ENCODE results near the gene RAF1.

Gene RAF1

DNA sequence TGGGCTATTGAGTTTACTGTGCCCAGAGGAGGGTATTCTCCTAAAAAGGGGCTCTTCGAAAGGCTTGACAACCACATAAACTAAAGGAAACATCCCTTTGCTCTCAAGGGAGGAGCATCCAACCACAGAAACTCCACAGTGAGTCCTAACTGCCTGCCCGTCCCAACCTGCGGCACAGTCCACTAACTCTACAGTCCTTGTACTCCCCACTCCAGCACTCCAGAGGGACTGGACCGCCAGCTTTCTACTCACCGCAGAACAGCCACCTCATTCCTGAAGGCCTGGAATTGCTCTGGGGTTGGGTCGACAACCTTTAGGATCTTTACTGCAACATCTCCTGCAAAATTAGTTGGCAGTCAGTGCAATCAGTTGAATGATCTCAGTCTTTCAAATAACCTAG is 72.5 kb downstream of the RAF1 start:
- no peak for DNase-seq (ENCODE audit: low read depth)

DNA sequence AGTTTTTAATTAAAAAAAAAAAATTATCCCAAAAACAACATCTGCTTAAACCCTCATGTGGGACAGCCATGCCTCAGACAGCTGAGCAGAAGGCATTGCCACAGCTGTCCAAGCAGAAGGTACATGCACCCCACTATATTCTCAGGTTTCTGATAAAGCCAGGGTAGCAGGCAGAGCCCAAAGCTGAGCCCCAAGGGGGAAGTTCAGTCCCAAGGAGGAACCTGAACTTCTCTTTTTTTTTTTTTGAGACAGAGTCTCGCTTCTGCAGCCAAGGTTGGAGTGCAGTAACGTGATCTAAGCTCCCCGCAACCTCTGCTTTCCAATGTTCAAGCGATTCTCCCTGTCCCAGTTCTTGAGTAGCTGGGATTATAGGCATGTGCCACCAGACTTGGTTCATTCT is 73.8 kb downstream of the RAF1 start:
- DNase-seq (ENCODE audit: low read depth): no peak

DNA sequence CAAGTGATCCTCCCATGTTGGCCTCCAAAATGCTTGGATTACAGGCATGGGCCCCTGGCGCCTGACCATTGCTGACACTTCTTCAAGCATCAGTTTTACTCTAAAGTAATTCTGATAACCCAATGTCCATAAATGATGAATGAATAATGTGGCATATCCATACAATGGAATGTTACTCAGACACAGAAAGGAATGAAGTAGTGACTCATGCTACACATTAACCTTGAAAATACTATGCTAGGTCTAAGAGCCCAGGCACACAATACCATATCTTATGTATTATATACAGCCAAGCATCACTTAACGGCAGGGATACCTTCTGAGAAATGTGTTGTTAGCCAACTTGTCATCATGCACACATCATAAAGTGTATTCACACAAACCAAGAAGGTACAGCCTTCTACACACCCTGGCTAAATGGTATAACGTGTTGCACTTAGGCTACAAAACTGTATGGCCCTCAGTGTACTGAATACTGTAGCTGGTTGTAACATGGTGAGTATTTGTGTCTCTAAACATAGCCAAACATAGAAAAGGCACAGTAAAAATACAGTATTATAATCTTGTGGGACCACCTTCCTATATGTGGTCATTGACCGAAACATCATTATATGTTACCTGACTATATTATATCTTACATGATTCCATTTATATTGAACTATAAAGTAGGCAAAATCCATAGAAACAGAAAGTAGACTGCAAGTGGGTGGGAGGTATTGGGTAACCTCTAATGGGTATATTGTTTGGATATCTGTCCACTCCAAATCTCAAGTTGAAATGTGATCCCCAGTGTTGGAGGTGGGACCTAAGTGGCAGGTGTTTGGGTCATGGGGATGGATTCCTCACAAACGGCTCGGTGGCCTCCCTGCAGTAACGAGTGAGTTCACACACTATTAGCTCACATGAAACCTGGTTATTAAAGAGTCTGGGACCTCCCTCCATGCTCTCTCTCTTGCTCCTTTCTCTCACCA is 75.6 kb downstream of the RAF1 start:
- no peak for DNase-seq (ENCODE audit: low read depth)

DNA sequence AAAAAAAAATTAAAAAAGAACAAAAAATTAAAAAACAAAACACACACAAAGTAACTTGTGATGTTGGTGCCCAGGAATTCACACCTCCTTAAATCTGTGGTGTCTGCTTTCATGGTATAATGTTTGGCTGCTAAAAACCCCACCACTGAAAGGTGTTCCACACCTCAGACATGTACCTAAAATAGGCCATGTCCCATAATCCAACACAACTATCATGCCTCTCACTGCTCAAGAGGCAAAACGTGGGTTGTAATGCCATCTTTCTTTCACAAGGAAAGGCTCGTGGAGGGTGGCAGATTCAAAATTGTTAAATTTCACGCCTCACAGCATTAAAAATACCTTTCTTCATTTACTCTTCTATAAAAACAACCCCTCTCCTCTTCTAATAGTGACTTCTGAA is 77.5 kb downstream of the RAF1 start:
- DNase-seq (ENCODE audit: low read depth): no peak

DNA sequence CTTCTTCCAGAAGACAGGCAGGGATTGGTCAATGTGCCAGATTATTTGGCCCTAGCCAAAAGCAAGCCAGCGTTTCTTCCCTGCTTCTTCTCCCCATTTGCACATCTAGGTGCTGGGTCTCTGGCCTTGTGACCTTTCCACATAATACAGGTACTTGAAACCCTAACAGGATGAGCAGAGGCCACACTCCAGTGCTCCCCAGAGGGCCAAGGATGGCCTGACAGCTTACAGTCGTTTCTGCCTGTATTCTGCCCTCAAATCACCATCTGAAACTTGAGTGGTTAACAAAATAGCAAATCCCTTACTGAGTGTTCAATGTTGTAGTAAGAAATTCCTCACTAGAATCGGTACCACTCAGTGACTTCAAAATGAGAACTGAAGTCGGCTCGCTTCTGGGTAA is 77.9 kb downstream of the RAF1 start:
- DNase-seq (ENCODE audit: low read depth): no peak

DNA sequence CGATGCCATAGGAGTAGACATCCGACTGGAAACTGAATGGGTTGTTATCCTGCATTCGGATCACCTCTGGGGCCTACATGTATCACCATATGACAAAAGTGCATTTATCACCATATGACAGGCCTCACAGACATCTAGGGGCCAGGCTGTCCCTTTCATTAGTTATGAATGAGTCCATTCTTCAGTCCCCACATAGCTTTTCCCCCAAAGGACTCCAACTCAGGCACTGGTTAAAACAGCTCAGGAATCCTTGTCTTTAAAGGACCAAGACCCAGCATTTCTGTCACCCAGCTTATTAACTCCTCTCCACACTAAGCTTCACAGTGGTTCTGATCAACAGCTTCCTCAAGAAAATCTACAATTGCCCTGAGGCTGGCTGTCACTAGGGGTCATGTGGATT is 78.7 kb downstream of the RAF1 start:
- DNase-seq (ENCODE audit: low read depth): no peak

DNA sequence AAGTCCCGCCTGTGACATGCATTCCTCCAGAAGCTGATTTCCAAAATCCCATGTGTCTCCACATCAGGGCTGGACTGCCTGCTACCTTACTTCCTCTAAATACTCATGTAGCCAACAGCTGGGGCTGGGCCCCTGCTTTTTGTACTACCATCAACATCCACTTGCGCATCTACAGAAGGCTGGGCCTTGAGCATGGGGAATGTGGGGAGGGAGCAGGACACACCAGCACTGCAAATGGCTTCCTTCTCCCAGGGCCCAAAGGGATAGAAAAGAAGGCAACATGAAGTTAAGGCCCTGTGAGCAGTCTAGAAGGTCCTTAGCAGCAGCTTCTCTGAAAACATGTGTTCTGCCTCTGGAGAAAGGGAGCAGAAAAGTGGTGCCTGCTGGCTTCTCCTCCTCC is 79.8 kb downstream of the RAF1 start:
- DNase-seq (ENCODE audit: low read depth): no peak

DNA sequence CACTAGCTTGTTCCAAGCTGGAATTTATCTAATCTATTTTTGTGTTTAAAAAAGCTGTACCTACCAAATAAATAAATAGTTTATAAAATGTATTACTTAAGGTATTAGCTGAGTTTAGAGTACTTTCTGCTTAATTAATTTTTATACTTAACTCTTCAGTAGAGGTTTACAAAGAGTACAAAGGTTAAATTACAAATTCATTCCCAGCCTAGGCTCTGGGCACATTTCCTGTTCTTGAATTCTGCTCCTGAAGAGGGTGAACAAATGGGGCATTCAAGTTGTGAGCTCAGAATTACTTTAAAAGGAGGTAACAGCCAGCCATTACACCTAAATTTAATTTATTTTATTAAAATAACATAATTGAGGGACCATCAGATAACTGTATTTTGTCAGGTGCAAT is 80.6 kb downstream of the RAF1 start:
- no peak for DNase-seq (ENCODE audit: low read depth)

DNA sequence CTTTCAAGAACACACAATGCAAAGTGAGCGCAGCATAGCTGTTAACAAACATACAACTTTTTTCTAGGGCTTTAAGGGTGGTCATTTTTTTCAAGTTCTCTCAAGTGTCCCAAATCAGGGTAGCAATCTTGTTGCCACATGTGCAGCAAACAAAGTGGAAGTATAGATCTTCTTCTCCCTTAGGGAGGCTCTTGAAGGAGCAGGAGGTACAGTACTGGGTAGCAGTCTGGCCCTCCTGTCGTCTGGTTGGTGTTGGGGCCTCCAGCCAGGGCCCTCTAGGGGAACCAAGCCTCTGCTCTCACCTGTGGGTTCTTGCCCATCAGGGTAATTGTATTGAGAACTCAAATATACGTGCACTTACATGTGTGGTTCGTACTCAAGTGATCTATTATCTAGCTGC is 81.2 kb downstream of the RAF1 start:
- DNase-seq (ENCODE audit: low read depth): no peak

DNA sequence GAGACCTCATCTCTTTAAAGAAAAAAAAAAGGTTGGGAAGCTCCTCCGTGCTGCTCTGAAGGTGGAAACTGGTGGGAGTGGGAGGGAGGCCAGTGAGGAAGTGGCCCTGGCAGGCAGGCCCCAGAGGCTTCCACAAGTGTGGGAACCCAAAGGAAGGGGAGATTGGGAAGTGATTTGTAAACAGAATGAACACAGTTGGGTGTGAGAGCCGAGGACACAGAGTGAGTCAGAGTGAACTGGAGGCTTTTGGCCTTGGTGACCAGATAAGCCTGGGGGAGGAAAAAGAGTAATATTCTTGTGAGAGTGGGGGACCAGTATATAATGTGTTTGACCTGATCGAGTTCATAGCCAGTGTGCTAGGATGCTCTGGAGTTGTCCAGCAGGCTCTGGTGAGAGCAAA is 84.0 kb downstream of the RAF1 start:
- DNase-seq (ENCODE audit: low read depth): no peak

DNA sequence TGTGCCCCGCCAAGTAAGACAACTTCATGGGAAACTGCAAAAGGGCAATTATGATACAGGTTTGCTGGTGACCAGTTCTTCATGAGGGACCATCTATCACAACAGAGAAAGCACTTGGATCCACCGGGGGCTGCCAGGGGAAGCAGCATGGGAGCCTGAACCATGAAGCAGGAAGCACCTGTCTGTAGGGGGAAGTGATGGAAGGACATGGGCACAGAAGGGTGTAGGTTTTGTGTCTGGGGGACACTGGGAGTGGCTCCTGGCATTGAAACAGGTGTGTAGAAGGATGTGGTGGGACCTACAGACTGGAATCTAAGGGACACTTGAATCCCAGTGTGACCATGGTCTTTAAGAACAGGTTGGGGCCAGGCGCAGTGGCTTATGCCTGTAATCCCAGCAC is 84.5 kb downstream of the RAF1 start:
- no peak for DNase-seq (ENCODE audit: low read depth)

DNA sequence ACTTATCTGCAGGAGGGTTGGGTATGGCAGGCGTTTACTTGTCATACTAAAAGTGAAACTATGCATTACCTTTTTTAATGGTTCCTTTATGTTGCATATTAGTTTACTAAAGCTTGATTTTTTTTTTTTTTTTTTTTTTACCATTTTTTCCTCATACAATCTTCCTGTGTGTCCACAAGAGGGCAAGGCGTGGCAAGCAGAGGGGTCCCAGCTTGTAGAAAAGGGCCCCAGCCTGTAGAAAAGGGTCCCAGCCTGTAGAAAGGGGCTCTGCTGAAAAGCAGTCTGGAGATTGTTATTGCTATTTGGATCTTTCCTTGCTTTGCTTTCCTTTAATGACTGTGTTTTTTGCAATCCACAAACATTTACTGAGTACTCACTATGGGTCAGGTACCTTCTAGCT is 85.2 kb downstream of the RAF1 start:
- DNase-seq (ENCODE audit: low read depth): no peak

DNA sequence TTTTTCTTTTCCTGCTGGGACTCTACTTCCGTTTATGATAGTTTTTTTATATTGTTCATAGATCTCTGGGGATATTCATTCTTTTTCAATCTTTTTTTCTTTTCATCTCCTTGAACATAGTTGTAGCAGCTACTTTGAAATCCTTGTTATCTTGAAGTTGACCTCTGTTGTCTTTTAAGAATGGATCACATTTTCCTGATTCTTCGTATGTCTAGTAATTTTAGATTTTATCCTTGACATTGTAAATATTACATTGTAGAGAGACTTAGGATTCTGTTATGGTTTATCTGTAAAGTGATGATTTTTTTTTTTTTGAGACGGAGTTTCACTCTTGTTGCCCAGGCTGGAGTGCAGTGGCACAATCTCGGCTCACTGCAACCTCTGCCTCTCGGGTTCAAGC is 86.5 kb downstream of the RAF1 start:
- DNase-seq (ENCODE audit: low read depth): no peak

DNA sequence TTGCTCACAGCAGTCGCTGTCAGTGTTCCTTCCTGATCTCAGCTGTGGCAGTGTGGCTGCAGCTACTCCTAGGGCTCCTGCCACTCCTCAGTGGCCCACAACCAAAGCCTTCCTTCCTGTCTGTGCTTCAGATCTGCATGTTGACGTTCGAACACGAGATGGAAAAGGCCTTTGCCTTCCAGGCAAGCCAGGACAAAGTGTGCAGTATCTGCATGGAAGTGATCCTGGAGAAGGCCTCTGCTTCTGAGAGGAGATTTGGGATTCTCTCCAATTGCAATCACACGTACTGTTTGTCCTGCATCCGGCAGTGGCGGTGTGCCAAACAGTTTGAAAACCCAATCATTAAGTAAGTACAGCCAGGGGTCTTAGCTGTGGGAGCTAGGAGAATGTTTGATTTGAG is 89.3 kb downstream of the RAF1 start:
- DNase-seq (ENCODE audit: low read depth): no peak

DNA sequence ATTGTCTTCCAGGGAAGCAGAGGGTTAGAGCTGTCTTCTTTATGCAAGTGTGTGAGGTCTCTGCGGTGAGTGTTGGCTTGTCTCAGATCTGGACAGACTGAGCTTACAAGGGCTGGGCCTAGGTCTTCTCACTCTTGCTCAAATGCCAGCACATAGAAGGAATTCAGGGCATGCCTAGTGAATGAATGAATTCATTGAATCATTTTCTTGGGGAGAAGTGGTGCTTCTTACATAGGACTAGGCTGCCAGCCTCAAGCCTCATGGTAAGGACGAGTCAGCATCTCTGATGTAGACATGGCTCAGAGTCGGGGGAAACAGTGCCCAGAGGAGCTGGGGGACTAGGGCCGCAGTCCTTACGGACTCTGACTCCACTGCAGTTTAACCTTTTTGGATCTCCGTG is 89.8 kb downstream of the RAF1 start:
- DNase-seq (ENCODE audit: low read depth): no peak

DNA sequence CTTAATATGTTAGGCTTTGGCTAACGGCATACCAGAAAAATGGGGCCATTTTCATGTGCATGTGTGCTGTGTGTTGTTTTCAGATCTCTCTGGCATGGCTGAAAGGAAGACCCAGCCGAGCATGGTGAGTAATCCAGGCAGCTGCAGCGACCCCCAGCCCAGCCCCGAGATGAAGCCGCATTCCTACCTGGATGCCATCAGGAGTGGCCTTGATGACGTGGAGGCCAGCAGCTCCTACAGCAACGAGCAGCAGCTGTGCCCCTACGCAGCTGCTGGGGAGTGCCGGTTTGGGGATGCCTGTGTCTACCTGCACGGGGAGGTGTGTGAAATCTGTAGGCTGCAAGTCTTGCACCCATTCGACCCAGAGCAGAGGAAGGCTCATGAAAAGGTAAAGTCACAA is 91.9 kb downstream of the RAF1 start:
- no peak for DNase-seq (ENCODE audit: low read depth)

DNA sequence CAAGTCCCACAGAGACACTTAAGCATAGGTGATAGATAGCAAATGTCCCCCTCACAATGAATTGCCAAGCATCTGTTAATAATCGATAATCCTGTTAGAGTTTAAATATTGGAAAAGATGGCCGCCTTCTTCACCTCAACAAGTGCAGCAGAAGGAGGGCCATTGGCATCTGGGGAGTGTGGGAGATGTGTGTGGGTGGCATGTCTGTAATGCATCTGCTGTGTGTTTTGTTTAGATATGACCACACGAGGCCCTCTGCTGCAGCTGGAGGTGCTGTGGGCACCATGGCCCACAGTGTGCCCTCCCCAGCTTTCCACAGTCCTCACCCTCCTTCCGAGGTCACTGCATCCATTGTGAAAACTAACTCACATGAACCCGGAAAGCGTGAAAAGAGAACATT is 94.1 kb downstream of the RAF1 start:
- DNase-seq (ENCODE audit: low read depth): no peak

DNA sequence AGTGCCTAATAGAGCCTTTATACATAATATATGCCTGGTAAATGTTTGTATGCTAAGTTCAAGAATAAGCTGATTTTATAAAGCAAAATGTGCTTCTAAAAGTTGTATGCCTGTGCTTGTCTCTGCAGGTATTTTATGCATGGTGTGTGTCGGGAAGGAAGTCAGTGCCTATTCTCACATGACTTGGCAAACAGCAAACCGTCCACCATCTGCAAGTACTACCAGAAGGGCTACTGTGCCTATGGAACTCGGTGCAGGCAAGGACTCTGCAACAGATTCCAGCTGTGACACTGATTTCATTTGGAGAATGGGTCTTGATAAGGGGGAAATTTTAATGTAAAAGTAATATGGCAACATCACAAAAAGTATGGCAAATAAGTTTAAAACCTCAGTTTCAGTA is 95.2 kb downstream of the RAF1 start:
- no peak for DNase-seq (ENCODE audit: low read depth)

DNA sequence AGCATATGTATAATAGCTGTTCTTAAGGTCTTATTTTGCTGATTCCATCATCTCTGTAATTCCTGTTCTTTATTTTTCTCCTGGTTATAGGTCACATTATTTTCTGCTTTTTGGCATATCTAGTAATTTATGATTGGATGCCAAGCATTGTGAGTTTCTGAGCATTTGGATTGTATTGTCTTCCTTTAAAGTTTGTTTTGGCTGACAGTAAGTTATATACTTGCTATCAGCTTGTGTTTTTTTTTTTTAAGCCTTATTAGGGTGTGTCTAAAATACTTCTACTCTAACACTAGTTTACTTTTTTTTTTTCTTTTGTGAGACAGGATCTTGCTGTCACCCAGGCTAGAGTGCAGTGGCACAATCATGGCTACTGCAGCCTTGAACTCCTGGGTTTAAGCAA is 96.9 kb downstream of the RAF1 start:
- DNase-seq (ENCODE audit: low read depth): no peak

DNA sequence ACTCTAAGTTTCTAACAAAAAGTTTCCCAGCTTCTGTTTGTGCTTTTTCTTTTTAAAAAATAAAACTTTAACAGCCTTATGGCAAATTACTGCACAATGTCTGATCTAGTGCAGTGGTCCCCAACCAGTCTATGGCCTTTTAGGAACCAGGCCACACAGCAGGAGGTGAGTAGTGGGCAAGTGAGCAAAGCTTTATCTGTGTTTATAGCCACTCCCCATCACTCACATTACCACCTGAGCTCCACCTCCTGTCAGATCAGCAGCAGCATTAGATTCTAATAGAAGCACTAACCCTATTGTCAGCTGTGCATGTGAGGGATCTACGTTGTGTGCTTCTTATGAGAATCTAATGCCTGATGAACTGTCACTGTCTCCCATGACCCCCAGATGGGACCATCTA is 101.5 kb downstream of the RAF1 start:
- DNase-seq (ENCODE audit: low read depth): no peak

DNA sequence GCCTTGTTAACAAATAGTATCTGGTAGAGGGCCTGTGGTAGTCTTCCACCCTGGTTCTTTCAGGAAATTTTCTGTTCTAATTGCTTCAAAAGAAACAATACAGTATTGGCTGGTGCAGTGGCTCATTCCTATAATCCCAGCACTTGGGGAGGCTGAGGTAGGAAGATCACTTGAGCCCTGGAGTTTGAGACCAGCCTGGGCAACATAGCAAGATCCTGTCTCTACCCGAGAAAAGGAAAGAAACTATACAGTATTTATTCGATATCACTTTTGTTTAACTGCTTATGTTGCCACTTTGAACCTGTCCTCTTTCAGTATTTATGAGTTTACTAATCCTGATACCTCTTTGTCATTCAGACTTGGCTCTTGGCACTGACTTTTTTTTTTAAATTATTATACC is 102.5 kb downstream of the RAF1 start:
- no peak for DNase-seq (ENCODE audit: low read depth)

DNA sequence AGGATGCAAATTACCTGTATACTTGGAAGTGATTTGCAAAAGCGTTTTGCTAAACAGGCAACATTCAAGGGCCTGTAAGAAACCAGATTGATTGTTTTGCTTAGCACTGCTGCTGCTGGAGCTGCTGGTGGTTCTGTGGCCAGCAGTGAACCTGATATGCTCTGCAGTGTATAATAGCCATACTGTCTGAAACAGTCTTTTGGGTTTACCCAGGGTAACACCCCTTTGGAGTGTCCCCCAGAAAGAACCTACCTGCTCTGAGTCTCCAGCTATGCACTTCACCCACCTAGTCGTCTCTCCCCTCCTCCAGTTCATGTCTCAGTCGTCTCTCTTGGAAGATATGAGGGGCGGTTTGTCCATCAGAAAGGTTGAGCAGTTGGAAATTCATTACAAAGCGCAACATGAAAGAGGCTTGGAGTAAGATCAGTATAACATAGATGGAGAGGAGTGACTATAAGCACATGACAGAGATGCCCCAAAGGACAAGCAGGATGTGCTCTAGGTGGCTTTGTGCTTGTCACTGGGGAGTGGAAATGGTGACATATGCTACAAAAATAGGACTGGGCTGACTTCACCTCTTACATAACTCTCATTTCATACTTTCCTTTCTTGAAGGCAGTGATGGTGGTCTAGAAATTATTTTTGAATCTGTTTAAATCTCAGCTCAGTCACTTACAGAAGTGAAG is 103.3 kb downstream of the RAF1 start:
- DNase-seq (ENCODE audit: low read depth): no peak

DNA sequence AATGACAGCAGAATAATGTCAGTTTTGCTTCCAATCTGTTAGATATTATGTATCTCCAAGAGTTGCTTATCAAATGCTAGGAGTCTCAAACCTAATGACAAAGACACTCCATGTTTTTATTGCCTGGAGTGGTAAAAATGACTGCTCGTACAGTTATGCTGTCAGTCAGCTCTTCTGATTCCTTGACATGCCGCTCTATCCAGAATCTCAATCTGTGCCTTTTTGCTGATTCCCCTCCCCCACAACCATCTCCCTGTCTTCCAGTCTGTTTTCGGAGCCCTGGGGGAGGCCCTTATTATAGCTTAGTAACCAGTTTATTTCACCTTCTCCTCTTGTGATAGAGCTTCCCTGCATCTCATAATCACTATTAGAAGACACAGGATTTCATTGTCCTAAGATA is 104.4 kb downstream of the RAF1 start:
- no peak for DNase-seq (ENCODE audit: low read depth)

DNA sequence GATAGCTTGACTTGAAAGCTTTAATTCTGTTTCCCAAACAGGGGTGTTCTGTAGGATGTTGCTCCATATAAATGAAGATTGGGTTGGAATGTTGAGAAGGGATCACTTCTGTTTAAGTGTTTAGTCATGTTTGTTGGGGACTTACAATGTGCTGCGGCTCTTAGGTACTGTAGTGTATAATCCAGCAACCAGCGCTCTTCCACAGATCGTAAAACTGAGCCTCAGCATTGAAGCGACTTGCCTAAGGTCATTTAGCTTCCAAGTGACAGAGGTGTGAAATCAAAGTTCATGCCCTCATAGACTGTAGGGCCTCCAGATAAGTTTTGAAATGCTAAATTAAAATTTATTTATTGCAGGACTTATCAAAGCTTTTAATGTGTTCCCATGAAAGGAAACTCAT is 105.2 kb downstream of the RAF1 start:
- no peak for DNase-seq (ENCODE audit: low read depth)
